ENCODE measurements around the gene TMEM259.

DNA sequence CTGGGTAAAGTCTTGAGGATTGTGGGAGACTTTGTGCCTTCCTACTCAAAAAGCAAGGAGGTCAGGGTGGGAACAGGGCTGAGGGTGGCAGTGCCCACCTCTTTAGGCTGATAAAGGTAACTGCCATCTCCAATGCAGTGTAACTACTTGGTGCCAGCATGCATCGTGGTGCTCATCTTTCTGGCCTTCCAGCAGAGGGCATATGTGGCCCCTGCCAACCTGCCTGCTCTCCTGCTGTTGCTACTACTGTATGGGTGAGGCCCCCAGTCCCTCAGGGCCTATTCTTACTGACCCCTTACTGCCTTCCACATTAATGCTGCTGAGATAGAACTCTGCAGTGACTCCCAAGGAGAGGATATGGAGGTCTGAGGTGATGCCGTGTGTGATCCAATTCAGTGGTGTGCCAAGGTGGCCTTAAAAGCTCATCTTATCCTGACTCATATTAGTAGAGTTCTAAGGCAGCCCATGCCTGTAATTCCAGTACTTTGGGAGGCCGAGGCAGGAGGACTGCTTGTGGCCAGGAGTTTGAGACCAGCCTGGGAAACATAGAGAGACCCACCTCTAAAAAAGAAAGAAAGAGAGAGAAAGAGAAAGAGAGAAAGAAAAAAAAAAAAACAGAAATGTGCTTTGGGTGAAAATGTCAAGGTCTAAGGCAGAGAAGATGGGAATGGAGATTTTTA, 36.4 kb upstream of the TMEM259 start:
- no peak for TF ChIP-seq GATA3 (IDR thresholded peaks at IDR 0.05; ENCODE audit: low read depth, low read length)
- no peak for TF ChIP-seq GATA2 (IDR thresholded peaks at IDR 0.05; ENCODE audit: low read depth, low read length)
